Activated naive CD8-positive, alpha-beta T cell treated with anti-CD3 and anti-CD28 coated beads for 36 hours (primary cell): ENCODE data around the gene DLG4. TPM values are rescaled to one million over a fixed set of nuclear protein-coding genes. Genes with fewer than 3 reads are reported as not detected.
A peak's percentile ranks its signal among the peaks of the same experiment; 100 is the strongest.

Source experiments
- DNase-seq: peaks from one replicate; pipeline ENCODE4 v3.0.0; 2021
- H3K27ac Mint-ChIP-seq: one replicate; pipeline ENCODE4 v1.8.0; 2022; ENCODE audit warnings: mild to moderate bottlenecking, moderate library complexity, mixed read lengths
- H3K27me3 Mint-ChIP-seq: one replicate; pipeline ENCODE4 v1.8.0; 2022; ENCODE audit warnings: mild to moderate bottlenecking, mixed read lengths
- H3K36me3 Mint-ChIP-seq: one replicate; pipeline ENCODE4 v1.8.0; 2021; ENCODE audit warnings: mild to moderate bottlenecking, mixed read lengths
- H3K4me1 Mint-ChIP-seq: one replicate; pipeline ENCODE4 v1.8.0; 2021; ENCODE audit warnings: mixed read lengths
- H3K4me3 Mint-ChIP-seq: one replicate; pipeline ENCODE4 v1.8.0; 2022; ENCODE audit warnings: mild to moderate bottlenecking, moderate library complexity, mixed read lengths
- H3K9me3 Mint-ChIP-seq: one replicate; pipeline ENCODE4 v1.8.0; 2022; ENCODE audit warnings: mixed read lengths
- total RNA-seq, 2 experiments: library from RNA; stranded (reverse); gene quantifications; one replicate each; pipeline ENCODE4 v1.2.3, GENCODE V29; 2021

The DLG4 gene
- total RNA-seq, 2 experiments from 2014 or later = 8.9 to 9.8 TPM

DNA sequence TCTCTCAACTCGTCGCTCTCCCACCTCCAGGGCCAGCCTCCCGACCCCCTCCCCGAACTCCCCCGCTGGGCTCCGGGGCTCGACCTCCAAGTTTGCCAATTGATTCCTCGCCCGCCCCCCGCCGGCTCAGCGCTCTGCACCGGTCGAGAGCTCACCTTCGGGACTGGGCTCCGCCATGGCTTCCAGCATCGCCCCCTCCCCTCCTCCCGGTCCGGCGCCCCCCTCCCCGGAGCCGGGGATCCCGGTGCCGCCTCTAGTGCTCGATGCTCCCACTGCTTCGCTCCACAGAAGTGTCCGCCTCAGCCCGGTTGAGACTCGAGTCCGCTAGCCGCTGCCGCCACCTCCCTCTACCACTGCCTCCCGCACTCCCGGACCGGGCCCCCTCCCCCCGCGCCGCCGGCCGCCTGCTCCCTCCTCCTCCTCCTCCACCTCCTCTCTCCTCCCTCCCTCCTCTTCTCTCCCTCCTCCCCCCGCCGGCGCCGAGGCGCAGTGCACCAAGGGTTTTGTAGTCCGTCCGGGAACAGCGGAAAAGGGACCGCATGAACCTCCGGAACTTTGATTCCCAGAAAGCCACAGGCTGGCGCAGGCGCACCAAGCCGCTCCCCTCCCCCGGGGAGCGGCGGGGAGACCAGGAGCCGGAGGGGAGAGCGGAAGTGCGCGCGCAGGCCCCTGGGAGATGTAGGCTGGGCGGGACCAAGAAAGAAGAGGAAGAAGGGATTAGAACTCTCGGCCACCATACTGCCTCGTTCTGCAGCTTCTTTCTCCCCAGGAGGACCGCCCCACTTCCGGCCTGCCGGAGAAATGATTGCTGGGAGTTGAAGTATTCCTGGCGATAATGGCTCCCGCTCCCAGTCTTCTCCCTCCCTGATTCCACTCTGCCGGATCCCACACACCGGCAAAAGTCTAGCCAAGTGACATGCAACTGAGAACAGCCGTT lies 19.7 kb upstream of the DLG4 start, which contains the start of gene PHF23:
TSS of gene PHF23 (minus strand) at position 367 of the 937 bp plus-strand sequence. CDS start at position 189, 178 bp downstream.
- peak; percentile 97 for DNase-seq
- Mint-ChIP-seq H3K4me3 (peak within 1 kb of the TSS; percentile 98), H3K4me1 (peaks cover 59% of the 10 kb centered on the region), H3K27me3 (peaks cover 3% of the 10 kb centered on the region), H3K9me3 (no peaks in the 10 kb centered on the region), H3K27ac (peak within 1 kb of the TSS; percentile 98), H3K36me3 (peaks cover 35% of the 10 kb centered on the region)

DNA sequence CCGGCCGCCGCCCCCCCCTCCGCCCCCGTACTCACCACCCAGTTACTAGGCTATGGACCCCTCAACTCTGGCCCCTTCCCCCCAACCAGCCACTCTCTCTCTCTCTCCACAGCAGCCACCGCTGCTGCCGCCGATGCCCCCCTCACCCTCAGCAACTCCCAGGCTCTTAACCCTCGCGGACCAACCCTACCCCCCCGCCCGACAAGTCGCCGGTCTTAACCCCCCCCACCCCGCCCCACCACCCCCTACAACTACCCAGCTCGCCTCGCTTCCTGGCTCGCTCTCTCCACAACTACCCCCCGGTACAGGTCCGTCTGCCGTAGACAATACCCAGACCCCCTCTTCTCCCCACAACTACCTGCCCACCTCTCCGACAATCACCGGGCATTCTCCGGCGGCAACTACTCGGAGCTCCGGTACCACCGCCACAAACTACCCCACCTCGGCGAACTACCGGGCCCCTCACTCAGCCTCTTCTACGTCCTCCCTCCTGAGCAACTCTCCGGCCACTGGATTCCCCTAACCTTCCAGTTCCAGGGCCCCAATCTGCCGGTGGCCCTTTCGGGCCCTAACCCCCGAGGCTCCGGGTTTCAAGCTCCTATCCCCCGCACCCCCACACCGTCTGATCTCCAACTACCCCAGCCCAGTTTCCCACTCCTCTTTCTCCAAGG lies 18.9 kb upstream of the DLG4 start:
- peaks cover 59% of the 10 kb centered on the region for H3K4me1 Mint-ChIP-seq
- peaks cover 3% of the 10 kb centered on the region for H3K27me3 Mint-ChIP-seq
- H3K9me3 Mint-ChIP-seq = no peaks in the 10 kb centered on the region
- peaks cover 37% of the 10 kb centered on the region for H3K36me3 Mint-ChIP-seq
- peak overlapping the region; percentile 97 for H3K27ac Mint-ChIP-seq
- peak; percentile 28 for DNase-seq
- peak overlapping the region; percentile 98 for H3K4me3 Mint-ChIP-seq

DNA sequence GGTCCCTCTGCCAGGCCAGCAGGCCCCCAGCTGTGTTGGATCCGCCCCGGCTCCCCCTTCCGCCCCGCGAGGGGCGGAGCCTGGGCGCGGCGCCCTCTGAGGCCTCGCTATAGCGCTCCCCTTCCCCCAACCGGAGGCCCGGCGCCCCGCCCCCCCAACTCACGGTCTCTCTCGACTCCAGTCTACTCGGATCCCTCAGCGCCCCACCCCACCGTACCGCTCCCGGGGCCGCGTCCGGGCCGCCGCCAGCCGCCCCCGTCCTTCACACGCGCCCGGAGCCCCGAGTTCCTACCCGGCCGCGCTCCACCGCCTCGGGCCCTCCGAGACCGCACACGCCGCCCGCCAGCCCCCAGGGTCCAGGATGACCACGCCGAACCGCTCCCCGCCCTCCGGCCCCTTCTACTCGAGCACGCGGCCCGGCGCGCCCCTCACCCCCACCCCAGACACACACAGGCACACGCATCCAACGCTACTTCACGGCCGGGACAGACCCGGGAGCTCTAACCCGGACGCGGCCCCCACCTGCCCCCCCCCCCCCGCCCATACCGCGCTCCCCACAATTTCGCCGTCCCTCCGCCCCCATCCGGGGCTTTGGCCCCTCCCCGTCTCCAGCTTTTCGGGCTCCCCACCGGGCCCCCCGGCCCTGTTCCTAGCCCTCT lies 18.3 kb upstream of the DLG4 start:
- no peaks in the 10 kb centered on the region for H3K9me3 Mint-ChIP-seq
- peak overlapping the region; percentile 98 for H3K4me3 Mint-ChIP-seq
- H3K27me3 Mint-ChIP-seq = peaks cover 3% of the 10 kb centered on the region
- peaks cover 58% of the 10 kb centered on the region for H3K4me1 Mint-ChIP-seq
- H3K27ac Mint-ChIP-seq = peak overlapping the region; percentile 97
- H3K36me3 Mint-ChIP-seq = peaks cover 39% of the 10 kb centered on the region
- DNase-seq = peak; percentile 84

DNA sequence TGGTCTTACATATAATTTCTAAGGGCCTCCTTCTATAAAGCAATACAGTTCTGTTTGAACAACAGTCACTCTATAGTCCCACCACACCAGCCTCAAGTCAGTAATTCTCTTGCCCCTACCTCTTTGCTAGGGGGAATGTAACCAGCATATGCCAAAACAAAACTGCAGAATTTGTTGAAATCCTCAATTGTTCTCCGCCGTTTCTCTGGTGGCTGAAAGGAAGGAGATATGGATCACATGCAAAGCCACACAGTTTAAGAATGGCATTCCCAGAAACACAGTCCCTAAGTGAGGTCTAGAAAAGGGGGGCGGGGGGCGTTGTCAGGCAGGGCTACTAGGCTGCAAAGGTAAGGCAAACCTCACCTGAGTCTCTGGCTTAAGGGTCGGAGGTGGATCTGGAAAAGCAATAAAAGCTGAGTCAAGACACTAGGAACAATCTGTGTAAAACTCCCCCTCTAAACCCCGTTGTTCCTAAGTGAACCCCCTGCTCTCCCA lies 17.7 kb upstream of the DLG4 start:
- Mint-ChIP-seq H3K36me3 (peaks cover 39% of the 10 kb centered on the region), H3K27me3 (no peaks in the 10 kb centered on the region), H3K4me3 (peak overlapping the region; percentile 98), H3K4me1 (peaks cover 58% of the 10 kb centered on the region), H3K27ac (peak overlapping the region; percentile 97), H3K9me3 (no peaks in the 10 kb centered on the region)
- no peak for DNase-seq

DNA sequence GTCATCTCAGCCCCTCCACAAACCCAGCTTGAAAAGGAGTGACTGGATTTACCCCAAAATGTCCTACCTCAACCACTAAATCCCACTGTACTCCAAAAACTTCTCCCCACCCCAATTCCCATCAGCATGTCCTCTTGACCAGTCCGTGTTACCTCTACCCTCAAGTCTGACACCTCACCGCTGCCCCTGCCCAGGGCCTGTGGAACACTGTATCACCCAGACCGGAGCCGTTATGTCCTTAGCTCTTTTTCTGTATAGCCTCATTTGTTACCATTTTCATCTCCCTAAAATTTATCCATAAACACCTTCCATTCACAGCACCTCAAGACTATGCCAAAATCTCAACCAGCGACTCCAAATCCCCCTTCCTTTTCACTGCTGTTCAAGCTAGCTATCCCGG lies 17.2 kb upstream of the DLG4 start:
- Mint-ChIP-seq H3K4me1 (peaks cover 61% of the 10 kb centered on the region), H3K4me3 (peak overlapping the region; percentile 98), H3K27me3 (no peaks in the 10 kb centered on the region), H3K27ac (peak overlapping the region; percentile 97), H3K9me3 (no peaks in the 10 kb centered on the region), H3K36me3 (peaks cover 35% of the 10 kb centered on the region)
- no peak for DNase-seq

DNA sequence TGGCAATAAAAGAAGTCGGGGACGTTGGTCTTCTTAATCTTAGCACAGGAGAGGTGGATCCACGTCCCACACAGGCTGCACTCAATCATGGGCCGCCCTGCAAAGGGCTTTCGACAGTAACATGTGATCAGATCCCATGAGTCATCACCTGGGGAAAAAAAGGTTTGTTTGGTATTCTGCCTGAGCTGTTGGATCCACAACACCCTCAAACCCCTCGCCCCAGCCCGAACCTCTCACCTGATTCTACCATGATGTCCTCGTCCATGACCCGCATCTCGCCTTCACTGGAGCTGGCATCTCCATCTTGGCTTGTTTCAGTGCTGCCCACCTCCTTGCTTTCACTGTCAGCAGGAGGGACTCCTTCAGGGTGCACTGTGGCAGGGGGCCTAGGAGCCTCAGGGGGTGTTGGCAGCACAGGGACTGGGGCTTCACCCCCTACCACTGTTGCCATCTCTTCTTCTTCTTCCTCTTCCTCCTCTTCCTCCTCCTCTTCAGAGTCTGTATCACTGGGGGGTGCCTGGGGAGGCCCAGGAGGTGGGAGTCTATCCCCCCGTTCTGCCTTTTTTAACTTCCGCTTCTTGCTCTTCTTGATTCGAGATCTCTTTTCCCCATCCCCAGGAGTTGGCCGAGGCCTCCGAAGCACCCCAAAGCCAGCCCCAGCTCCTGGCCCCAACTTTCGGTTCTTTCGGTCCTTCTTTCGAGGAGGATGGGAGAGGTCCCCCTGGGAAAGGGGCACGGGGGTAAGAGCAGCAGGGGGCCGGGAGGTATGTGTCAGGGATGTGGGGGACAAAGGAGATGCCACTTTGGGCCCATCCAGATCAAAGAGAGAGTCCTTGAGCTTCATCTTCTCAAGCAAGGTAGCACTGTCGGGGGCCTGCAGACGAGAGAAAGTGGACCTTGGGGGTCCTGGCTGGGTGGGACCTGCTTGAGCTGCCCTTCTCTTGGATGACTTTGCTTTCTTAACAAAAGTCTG lies 16.3 kb upstream of the DLG4 start:
- H3K27me3 Mint-ChIP-seq = no peaks in the 10 kb centered on the region
- DNase-seq = no peak
- peak overlapping the region; percentile 65 for H3K27ac Mint-ChIP-seq

DNA sequence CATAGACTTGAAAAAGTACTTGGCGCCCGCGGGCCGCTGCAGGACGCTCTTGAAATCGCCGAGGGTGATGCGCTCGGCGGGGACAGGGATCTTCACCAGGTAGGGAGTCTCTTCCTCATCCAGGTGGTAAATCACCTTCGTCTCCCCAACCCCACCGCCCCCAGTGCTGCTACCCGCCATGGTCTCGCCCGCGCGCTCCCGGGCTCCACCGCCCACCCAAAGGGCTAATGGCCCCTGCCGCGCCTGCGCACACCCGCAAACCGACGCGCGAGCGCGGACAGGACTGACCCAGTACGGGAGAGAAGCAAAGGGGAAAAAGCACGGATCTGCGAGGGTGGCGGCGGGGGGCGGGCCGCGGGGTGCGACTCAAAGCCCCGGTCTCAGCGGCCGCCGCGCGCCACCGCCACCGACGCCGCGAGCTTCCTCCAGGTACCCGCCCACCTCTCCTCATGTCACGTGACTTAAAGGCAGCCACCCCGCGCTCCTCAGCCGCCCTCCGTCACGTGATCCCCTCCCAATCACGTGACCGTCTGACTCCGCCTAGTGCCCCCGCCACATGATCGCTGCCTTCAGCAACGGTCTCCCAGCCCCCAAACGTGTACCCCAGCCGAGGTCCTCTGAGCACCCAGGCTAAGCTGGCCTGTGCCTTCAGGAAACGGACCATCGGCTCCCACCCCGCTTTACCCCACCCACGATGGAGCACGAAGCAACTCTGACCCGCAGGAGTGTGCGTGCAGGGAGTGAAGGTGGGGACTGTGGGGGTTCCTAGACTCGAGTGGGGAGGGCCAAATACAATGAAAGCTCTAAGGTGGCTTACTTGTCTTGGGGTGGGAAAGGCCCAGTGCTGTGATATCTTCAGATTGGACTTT lies 14.7 kb upstream of the DLG4 start, which contains the start of gene DVL2:
TSS of gene DVL2 (minus strand) at position 435 of the 869 bp plus-strand sequence. CDS start at position 180, 255 bp downstream.
- Mint-ChIP-seq H3K27ac (peak within 1 kb of the TSS; percentile 96), H3K4me1 (peaks cover 45% of the 10 kb centered on the region), H3K27me3 (no peaks in the 10 kb centered on the region), H3K36me3 (peaks cover 35% of the 10 kb centered on the region), H3K4me3 (peak within 1 kb of the TSS; percentile 99), H3K9me3 (no peaks in the 10 kb centered on the region)
- DNase-seq = peak; percentile 95

More for the DNA sequence above, 16.3 kb upstream of the DLG4 start:
- Mint-ChIP-seq H3K4me1 (peaks cover 54% of the 10 kb centered on the region), H3K9me3 (no peaks in the 10 kb centered on the region), H3K4me3 (peak overlapping the region; percentile 99), H3K36me3 (peaks cover 35% of the 10 kb centered on the region)

DNA sequence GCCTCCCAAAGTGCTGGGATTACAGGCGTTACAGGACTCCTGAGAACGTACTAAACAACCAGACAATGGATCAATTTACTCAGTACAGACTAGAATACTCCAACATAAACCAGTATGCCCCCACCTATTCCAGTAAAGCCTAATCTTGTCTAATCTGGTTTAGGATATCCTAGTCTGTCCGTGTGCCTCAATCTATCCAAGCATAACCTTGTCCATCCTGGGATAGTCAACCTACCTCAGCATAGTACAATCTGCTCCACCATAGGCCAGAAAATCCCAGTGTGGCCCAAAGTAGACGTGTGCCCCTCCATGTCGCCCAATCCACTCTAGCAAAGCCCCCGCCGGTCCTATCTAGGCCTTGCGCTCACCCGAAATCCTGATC lies 14.1 kb upstream of the DLG4 start:
- Mint-ChIP-seq H3K4me3 (peak overlapping the region; percentile 99), H3K36me3 (peaks cover 39% of the 10 kb centered on the region), H3K27me3 (no peaks in the 10 kb centered on the region), H3K9me3 (no peaks in the 10 kb centered on the region), H3K27ac (peak overlapping the region; percentile 96), H3K4me1 (peaks cover 46% of the 10 kb centered on the region)
- no peak for DNase-seq

DNA sequence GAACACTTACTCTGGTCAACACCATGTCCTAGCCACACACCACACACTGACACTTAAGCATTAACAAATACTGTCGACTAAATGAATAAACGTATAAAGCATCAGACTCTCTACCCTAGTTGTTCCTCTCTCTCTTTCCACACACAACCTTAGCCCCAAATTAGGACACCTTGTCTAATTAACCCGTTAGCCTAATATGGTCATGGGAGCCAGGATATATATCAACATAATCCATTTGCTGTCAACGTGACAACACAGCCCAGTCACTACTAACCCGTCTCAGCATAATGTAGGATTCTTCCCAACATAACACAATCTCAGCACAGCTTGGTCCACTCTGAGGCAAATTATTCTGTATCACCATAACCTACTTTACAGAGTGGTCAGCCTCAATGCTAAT lies 12.5 kb upstream of the DLG4 start:
- no peak for DNase-seq
- Mint-ChIP-seq H3K9me3 (no peaks in the 10 kb centered on the region), H3K36me3 (peaks cover 41% of the 10 kb centered on the region), H3K27me3 (no peaks in the 10 kb centered on the region), H3K4me1 (peaks cover 50% of the 10 kb centered on the region), H3K27ac (no peak overlapping the region), H3K4me3 (peak overlapping the region; percentile 99)

DNA sequence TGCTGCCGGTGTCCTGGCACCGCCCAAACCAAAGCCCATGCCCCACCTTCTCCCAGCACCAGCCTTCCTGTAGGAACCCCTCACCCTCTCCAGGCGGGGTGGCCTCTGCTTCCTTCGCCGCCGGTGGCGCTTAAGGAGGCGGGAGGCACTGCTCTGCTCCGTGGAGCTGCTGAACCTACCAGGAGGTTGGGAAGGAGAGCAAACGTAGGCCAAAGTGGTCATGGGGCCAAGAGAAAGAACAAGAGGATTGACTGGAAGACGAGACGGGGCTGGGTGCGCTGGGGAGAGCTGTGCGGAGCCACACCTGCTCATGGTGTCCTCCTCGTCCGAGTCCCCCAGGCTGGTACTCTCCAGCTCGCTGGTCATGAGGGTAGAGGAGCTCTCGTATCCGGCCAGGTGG lies 9.9 kb upstream of the DLG4 start:
- peaks cover 23% of the 10 kb centered on the region for H3K36me3 Mint-ChIP-seq
- no peak overlapping the region for H3K27ac Mint-ChIP-seq
- peaks cover 28% of the 10 kb centered on the region for H3K4me1 Mint-ChIP-seq
- H3K9me3 Mint-ChIP-seq = no peaks in the 10 kb centered on the region
- no peak for DNase-seq
- H3K27me3 Mint-ChIP-seq = no peaks in the 10 kb centered on the region
- no peak overlapping the region for H3K4me3 Mint-ChIP-seq

DNA sequence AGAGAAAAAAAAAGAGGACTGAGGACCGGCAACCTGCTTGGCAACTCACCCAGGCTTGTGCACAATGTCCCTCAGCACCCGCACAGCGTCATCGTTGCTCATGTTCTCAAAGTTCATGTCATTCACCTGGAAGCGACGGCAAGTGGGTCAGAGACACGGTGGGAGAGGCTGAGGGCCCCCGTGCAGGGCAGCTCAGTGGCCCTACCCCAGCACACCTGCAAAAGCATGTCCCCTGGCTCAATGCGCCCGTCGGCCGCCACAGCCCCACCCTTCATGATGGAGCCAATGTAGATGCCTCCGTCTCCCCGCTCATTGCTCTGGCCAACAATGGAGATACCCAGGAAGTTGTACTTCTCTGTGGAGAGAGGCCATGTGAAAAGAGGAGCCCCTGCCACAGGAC lies 9.3 kb upstream of the DLG4 start:
- peaks cover 22% of the 10 kb centered on the region for H3K36me3 Mint-ChIP-seq
- H3K27ac Mint-ChIP-seq = peak overlapping the region; percentile 28
- no peaks in the 10 kb centered on the region for H3K27me3 Mint-ChIP-seq
- no peak for DNase-seq
- peaks cover 26% of the 10 kb centered on the region for H3K4me1 Mint-ChIP-seq
- H3K4me3 Mint-ChIP-seq = no peak overlapping the region
- H3K9me3 Mint-ChIP-seq = no peaks in the 10 kb centered on the region

DNA sequence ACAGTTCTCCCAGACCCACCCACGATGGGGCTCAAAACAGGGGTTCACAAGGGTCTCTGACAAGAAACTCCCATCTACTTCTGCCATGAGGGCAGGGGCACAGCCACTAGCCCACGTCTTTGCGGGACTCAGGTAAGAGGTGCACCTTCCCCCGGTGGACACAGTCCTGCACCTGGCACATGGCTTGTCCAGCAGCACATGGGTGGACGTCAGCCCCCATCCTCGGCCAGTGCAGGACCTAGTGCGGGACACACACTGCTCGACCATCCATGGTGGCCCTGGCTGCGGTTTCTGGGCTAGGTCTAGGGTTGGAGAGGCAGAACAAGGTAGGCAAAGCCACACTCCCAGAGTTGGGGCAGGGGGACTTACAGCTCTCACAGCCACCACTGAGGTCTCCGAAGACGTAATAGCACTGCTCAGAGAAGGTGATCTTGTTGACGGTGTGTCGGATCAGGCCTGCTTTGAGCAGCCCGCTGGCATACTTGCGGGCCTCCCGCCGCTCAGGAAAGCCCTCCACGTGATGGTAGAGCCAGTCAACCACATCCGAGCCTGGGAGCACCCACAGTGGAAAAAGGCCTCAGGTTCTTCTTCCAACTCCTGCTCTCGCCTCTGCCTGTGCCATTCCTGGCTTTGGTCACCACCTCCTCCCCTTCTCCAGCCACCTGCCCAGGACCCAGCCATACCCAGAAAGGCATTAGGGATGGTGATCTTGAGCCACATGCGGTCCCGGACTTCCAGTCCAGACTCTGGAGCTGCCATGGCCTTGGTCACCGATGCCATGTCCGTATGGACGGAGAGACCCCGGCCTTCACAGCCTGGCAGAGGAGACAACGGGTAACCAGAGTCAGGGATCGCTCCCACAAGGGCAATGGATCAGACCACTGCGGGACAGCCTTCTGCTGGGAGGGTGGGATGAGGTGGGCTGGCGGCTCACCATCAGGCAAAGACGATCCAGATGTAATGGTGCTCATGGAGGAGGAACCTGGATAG lies 7.4 kb upstream of the DLG4 start:
- Mint-ChIP-seq H3K27ac (peak overlapping the region; percentile 29), H3K27me3 (no peaks in the 10 kb centered on the region), H3K4me1 (peaks cover 18% of the 10 kb centered on the region), H3K36me3 (peaks cover 14% of the 10 kb centered on the region), H3K4me3 (no peak overlapping the region), H3K9me3 (no peaks in the 10 kb centered on the region)
- no peak for DNase-seq
